Measurements from ENCODE around the gene PTX4.

The PTX4 gene

DNA sequence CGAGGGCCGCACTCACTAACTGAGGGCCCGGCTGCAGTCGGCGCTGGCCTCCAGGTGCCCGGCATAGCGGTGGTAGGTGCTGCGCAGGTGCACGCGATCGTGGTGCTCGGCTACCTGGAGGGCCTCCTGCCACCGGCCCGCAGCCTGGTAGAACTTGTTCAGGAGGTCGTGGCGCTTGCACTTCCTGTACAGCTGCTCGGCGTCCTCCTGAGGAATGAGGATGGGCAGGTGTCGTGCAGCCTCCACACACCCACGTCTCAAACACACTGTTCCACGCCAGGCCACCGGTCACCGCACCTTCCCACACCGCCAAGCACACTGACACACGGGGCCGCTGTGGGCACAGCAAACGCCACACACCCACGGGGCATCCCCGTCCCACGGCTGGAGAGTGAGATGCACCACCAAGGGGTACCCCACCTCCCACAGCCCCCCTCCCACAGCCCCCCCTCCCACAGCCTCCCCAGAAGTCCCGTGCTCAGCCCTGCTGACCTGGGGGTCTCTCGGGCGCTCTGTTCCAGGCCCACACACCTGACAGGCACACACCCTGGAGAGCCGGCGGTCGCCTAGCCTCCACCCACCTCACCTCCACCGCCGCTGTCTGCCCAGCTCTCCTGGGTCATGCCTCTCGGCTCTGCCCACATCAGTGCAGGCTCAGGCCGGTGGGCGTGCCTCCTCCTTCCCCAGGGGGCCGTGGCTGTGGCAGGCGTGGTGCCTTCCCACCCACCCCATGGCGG, 37.3 kb upstream of the PTX4 start:
- H3K4me3 ChIP-seq (ENCODE audit: low read depth, low read length): no peak overlapping the region
- DNase-seq (ENCODE audit: low read depth): no peak

DNA sequence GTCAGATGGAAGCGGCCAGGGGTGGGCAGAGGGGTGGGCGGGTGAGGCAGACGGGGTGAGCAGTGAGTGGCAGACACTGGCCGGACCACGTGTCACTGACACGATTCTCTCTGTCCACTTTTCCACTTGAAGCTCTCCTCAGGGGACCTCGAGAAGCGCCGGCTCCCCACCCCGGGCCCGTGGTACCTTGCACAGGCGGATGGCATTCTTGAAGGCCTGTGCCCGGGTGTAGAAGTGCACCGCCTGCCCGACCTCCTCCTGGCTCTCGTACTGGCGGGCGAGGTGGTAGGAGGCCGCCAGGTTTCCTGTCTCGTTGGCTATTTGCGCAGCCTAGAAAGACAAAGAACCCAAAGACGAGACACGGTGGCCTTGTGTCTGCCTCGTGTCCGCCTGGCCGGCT, 35.6 kb upstream of the PTX4 start:
- no peak overlapping the region for H3K4me3 ChIP-seq (ENCODE audit: low read depth, low read length)

DNA sequence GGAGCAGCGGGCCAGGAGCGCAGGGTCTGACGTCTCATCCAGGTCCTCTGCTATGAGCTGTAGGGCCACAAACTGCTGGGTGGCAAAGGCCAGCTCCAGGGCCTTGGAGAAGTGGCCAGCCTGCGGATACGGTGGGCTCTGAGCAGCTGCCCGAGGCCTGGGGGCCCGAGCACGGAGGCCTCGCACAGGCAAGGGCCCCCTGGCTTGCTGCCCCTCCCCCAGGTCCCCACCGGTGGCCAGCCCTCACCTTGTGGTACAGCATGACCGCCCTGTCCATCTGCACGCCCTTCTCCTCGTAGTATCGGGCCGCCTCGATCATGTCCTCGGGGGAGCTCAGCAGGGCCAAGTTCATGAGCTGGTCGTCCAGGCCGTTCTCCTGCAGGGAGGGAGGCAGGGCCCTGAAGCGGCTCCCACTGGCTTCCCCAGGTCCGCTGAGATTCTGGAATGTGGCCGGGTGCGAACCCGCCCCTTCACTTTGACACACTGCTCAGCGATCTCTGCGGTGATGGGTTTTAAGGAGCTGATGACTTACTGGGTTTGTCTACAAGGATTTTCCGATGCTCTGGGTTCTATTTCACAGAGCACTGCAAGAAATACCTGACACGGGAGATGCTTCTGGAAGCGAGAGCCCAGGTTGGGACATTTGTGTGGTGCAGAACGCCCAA, 35.0 kb upstream of the PTX4 start:
- DNase-seq (ENCODE audit: low read depth): no peak
- no peak overlapping the region for H3K4me3 ChIP-seq (ENCODE audit: low read depth, low read length)

More for the DNA sequence above, 35.6 kb upstream of the PTX4 start:
- no peak for DNase-seq (ENCODE audit: low read depth)

DNA sequence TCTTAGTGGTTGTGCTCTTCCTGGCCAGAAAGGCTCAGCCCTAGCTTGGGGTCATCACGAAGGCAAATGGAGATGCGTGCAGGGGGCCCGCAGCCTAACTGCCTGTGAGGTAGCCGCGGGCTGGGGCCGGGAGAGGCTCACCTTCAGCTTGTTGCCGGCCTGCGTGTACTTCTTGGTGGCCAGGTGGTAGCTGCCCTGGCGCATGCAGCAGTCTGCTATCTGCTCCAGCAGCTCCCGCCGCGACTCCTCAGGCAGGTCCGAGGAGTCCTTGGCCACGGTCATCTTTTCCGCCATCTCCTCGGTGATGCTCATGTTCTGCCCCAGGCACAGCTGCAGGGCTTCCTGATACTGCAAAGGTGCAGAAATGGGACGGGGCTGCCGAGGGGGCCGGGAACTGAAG, 31.7 kb upstream of the PTX4 start:
- DNase-seq (ENCODE audit: low read depth): no peak
- H3K4me3 ChIP-seq (ENCODE audit: low read depth, low read length): no peak overlapping the region

DNA sequence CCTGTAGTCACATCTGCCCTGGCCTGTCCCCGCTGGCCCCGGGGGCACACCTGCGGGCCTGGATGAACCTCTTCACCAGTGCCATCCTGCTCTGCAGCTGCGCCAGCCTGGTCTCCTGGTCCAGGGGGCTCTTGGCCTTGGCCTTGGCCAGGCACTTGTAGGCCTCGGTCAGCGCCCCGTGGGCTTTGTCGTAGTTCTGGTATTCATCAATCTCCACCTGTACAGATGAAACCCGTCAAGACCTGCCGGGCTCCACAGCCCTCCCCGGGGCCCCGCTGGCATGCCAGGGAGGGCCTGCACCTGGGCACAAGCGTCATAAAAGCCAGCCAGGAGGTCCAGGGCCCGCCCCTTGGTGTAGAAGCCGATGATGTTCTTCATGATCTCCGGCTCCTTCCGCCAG, 31.1 kb upstream of the PTX4 start:
- H3K4me3 ChIP-seq (ENCODE audit: low read depth, low read length): no peak overlapping the region
- DNase-seq (ENCODE audit: low read depth): no peak

DNA sequence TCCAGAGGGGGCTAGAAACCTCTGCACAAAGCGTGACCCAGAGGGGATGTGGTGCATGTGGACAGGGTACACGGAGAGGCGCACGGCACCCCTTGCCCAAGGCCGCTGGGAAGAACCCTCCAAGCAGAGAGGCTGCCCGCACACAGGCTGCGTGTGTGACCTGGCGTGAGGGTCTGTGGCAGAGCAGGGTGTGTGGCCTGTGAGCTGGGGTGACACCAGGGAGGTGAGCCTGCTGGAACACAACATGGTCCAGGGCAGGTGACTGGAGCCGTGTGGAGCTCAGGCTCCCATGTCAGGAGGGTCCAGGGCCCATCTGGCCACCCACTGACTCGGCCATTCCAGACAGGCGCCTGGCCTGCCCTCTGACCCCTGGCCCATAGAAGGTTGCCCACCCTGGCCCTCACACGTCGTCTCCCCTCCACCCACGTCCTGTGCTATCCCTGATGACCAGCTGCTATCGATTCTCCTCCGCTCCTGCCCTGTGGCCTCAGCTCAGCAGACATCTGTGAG, 29.9 kb upstream of the PTX4 start:
- H3K4me3 ChIP-seq (ENCODE audit: low read depth, low read length): no peak overlapping the region
- no peak for DNase-seq (ENCODE audit: low read depth)

DNA sequence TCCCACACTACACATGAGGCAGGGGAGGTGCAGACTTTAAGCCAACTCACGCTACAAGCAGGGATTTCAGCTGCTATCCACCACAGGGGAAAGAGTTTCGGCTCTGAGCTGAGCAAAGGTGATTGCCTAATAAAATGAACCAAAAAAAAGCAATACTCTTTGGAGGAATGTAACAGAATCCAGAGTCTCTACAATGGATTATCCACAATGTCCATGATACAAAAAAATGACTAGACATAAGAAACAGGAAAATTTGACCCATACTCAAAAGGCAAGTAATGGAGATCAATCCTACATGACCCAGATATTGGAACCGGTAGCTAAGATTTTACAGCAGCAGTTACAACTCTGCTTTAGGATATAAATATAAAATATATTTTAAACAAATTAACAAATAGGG, 25.8 kb upstream of the PTX4 start:
- no peak overlapping the region for H3K4me3 ChIP-seq (ENCODE audit: low read depth, low read length)
- no peak for DNase-seq (ENCODE audit: low read depth)

DNA sequence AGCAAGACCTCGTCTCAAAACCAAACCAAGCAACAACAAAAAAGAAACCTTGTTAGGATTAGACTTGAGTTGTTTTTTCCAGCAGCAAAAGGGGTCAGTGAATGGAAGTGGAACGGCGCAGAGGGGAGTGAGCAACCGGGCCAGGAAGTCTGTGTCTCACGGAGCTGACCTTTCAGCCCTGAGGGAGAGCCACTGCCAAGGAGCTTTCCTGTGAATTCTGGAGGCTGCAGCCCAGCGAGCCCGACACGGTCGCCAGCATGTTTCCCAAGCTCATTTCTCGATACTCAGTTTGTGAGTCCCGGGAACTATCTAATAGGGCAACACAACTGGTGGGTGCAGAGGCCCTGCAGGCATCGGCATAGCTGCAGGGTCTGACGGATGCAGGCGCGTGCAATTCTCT, 24.0 kb upstream of the PTX4 start:
- no peak overlapping the region for H3K4me3 ChIP-seq (ENCODE audit: low read depth, low read length)
- DNase-seq (ENCODE audit: low read depth): no peak

DNA sequence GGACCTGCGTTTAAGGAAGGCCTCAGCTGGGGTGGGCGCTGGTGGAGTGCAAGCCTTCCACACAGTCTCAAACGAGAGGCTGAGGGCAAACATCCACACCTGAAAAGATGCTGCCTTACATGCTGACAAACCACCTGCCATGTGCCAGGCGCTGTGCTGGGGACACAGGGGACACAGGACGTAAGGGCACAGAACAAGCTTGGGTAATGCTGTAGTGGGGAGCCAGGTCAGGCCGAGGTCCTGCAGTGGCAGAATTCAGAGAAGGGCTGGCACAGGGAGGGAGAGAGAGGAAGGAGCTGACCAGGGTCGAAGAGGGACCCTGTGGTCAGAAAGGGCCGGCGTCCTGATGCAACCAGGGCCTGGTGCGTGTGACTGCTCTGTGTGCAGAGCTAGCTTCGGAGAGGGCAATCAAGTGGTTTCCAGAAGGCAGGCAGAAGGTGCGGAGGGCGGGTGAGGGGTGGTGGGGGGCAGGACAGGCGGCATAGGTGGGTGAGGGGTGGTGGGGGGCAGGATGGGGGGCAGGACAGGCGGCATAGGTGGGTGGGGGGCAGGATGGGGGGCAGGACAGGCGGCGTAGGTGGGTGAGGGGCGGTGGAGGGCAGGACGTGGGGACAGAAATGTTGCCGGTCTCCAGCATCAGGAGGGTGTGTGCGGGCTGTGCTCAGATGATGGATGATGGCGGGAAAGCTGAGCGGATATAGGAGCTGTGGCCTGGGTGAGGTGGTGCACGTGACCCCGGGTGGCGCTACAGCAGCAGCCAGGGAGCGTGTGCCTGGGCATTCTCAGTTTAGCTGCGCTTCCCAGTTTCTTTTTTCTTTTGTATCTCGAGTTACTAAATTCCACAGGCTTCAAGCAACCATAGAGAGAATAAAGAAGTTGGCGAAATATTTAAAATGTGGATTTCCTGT, 23.2 kb upstream of the PTX4 start:
- no peak for DNase-seq (ENCODE audit: low read depth)

DNA sequence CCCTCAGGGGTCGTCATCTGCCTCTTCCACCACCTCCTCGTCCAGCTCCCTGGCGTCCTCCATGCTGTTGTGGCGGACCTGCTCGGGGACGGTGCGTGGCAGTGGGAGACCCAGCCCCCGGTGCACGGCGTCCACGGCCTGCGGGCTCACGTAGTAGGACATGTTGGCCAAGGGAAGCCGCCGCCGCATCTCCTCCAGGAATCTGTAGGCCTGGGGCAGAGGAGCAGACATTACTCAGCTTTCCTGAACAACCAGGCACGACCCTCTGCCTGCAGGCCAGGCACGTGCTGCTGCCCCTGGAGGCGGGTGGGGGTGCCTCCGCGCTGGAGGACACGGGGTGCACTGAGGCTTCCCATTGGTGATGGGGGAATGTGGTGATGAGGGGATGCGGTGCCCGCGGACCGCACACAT, 22.2 kb upstream of the PTX4 start:
- H3K4me3 ChIP-seq (ENCODE audit: low read depth, low read length): no peak overlapping the region
- no peak for DNase-seq (ENCODE audit: low read depth)

More for the DNA sequence above, 23.2 kb upstream of the PTX4 start:
- H3K4me3 ChIP-seq (ENCODE audit: low read depth, low read length): no peak overlapping the region

DNA sequence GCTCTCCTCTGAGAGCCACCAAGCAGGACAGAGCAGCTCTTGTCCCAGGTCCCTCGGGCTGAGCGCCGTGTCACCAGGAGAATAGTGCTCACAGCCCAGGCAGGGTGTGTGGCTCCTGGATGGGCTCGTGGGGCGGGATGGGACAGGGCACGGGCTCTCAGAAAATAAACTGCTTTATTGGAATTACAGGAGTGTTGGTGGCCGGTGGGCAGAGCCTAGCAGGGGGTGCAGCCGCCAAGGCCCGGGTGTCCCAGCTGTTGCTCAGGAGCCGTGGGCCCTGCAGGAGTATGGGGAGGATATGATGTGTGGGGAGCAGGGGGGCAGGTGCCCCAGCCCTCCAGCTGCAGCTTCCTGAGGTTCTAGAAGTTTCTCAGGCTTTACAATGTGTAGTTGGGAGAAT, 21.5 kb upstream of the PTX4 start:
- no peak overlapping the region for H3K4me3 ChIP-seq (ENCODE audit: low read depth, low read length)
- no peak for DNase-seq (ENCODE audit: low read depth)

DNA sequence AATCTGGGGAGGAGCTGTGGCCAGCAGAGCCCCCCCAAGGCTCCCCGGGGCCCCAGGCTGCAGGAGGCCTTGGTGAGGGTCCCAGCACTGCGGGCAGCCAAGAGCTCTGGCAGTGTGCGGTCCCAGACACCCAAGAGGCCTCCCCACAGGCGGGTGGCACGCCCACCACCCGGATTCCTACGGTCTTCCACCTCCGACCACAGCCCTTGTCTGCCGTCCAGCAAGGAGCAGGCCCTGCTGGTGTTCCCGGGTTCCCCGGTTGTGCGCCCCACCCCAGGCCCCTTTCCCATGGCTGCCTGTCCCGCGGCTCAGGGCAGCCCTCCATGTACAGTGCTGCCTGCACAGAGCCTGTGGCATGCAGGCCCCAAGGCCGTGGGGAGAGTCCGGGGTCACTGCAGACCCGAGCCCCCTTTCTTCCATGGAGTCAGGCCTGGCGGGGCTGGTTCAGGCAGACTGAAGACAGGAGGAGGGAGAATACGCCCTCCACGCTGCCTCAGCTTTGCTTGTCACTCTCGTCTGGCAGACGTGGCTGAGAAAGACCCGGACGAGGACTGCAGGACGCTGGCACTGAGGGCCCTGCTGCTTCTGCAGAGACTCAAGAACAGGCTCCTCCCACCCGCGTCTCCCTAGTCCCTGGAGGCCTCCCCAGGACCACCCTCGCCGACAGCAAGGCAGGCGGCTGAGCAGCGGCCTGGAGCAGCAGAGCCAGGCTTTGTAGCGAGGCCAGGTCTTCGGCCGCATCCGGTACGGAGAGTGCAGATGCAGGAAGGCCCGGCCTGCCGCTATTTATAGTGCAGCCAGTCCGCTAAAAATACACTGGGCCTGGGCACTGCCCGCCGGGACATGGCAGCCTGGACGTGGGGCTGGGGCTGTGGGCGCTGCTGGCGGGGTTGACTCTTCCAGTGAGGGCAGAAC, 20.8 kb upstream of the PTX4 start:
- no peak overlapping the region for H3K4me3 ChIP-seq (ENCODE audit: low read depth, low read length)
- no peak for DNase-seq (ENCODE audit: low read depth)

DNA sequence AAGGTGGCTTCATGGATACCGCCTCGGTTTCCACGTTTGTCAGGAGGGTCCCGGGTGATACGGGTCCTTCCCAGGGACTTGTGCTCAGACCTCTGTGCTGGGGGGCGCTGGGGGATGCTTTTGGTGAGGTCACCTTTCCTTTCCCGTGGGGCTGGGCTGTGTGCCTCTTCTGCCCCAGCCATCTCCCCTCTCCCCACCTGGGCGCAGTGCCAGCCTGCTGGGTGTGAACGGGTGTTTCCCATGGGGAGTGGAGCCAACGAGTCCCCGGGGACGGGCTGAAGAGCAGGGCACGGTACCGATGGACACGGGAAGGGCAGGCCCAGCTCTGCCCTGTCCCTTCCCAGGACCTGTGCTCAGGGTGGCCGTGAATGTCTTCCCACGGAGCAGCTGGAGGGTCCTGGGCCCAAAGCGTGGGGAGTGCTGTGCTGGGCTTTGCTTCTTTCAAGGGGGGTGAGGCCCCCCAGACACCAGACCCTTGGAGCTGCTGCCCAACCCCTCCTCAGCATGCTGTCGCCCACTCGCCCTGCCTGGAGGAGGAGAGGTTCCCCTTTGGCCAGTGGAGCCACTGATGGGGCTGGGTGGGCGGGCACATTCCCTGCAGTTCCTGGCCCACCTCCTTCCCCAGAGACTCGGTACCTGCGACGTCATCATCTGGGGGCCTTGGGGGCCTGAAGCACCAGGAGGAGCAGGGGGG, 19.9 kb upstream of the PTX4 start:
- DNase-seq (ENCODE audit: low read depth): no peak
- H3K4me3 ChIP-seq (ENCODE audit: low read depth, low read length): no peak overlapping the region

DNA sequence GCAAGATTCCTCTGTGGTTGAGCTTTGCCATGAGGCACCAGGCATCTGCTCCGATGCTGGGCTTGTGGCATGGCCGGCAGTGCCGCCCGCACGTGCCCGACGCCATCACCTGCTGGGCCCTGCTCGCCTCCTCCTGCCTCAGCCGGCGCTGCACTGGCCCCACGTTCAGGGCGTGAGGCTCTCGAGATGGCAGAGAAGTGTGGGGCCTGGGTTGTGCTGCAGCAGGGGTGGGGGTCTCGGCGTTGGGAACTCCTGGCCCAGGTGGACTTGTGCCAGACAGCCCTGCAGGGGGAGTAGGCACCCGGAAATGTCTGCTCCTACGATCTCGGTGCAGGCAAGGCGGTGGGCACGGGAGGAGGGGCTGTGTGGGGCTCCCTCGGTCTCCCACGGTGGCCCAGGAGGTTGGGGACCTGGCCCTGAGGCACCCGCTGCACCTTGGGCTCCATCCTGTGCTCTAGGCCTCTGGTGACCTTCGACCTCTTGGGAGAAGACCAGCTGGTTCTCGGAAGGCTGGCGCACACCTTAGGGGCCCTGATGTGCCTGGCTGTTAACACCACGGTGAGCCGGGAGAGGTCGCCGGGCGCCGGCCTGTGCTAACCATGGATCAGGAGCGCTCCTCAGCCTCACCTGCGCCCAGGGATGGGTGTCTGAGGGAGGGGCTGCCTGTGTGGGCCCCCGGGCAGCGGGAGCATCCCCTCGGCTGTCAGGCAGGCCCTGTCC, 17.9 kb upstream of the PTX4 start:
- no peak for DNase-seq (ENCODE audit: low read depth)
- no peak overlapping the region for H3K4me3 ChIP-seq (ENCODE audit: low read depth, low read length)

DNA sequence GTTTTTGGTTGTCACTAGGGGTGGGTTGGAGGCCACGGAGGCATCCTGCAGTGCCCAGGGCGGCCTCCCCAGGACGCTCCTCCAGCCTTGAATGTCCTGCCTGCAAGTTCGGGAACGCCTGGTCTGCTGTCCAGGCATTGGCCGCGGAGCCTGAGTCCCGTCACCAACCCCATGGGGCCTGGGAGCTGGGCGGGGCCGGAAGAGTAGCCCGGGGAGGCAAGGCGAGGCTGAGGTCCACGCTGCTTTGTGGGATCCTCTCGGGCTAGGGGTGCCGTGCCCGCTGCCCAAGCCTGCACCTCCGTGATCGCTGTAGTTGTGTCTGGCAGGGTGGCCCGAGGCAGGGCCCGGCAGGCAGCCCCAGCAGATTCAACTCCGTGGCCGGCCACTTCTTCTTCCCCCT, 17.2 kb upstream of the PTX4 start:
- no peak for DNase-seq (ENCODE audit: low read depth)

DNA sequence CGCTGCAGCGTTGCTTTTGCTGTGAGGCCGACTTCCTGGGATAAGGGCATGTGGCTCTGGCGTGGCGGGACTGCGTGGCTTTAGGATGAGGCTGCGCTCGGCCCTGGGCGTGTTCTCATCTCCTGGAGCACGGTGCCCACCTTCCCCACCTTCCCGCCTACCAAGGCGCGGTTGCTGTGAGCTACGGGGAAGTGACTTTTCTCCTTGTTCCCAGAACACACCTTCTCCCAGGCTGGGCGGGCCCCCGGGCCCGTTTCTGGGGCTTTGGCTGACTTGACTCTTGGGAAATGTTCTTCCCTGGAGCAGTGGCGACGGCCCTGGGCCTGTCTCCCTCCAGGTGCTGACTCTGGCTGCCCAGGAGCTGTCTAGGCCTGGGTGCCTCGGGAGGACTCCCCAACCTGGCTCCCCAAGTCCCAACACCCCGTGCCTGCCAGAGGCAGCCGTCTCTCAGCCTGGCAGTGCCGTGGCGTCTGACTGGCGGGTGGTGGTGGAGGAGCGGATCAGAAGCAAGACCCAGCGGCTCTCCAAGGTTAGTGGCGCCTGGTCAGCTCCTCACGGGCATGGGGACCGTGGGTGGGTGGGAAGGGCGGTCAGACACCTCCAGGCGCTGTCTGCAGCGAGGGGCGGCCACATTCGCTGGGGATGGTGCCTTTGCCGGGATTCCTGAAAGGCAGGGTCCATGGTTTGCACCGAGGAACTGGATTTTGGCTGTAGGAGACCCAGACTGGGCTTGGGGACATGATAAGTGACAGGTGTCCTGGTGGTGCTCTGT, 16.5 kb upstream of the PTX4 start:
- H3K4me3 ChIP-seq (ENCODE audit: low read depth, low read length): no peak overlapping the region
- no peak for DNase-seq (ENCODE audit: low read depth)

More for the DNA sequence above, 17.2 kb upstream of the PTX4 start:
- H3K4me3 ChIP-seq (ENCODE audit: low read depth, low read length): no peak overlapping the region

Data from skeletal muscle cell (primary cell).